Activated gamma-delta T cell treated with Interleukin-2 at 50 U/mL for 16 hours (primary cell): ENCODE results near the gene MTHFR.
A peak's percentile ranks its signal among the peaks of the same experiment; 100 is the strongest.

ENCODE experiments used
- DNase-seq: peaks from one replicate; pipeline ENCODE4 v3.0.0-alpha.2; 2020

The MTHFR gene

GRCh38 chr1:11805422-11806306, at the start of gene MTHFR, which contains the start of gene CLCN6:
TSS of gene MTHFR (minus strand) at chr1:11805964. CDS start at chr1:11803116, 2,848 bp downstream.
TSS of gene CLCN6 (plus strand) at chr1:11806191. CDS start at chr1:11806263, 72 bp downstream.
- peak; percentile 98 for DNase-seq

- no peak for DNase-seq
Measured at GRCh38 chr1:11855430-11855829, 49.7 kb upstream of the MTHFR start.

DNA sequence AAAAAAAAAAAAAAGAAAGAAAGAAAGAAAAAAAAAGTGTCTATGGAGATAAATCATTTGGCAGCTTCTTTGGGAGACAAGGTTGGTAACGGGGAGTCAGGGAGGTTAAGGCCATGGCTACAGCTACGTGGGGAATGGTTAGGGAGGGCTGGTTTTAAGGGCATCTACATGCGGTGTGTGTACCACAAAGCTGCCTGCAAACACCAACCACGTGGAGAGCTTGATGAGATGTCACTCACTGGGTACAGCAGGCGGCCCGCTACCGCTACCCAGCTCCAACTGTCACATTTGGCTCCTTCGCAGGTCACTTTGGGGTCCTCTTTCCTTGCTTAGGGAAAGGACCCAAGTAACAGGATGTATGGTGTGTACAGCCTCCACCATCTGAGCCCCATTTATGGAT, 48.8 kb upstream of the MTHFR start:
- no peak for DNase-seq

GRCh38 chr1:11851180-11851579, 45.4 kb upstream of the MTHFR start:
- no peak for DNase-seq

- no peak for DNase-seq
Measured at GRCh38 chr1:11850156-11850555, 44.4 kb upstream of the MTHFR start.

GRCh38 chr1:11848373-11848700, 42.6 kb upstream of the MTHFR start:
- DNase-seq: no peak

DNA sequence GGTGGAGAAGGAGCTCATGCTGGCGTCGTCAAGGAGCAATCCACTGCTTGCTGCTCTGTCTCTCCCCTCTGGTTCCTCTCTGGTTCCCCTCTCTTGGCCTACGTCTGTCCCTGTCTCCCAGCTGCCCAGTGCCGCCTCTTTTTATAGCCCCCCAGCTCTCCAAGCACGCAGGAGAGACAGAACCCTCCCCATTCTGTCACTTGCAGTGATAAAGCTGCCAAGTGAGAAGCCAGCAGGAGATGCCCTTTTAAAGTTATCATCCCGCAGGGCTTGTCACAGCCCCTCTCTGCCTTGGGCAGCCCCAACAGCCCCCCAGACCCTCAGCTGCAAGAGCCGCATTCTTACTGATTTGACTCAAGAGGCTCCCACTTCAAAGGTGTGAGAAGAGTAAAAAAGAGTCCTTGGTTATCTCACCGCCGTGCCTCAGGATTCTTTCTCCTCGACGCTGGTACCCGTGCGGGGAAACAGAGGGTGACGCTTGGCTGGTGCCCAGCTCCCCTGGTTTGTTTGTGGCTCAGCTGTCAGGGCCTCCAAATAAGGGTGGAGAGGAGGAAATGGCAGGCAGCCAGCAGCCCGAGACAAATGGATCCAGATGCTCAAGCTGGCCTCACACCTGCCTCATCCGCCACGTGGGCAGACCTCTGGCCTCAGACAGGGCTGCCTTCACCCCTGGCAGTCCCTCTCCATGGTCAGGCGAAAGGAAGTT, 42.1 kb upstream of the MTHFR start, which contains the start of gene NPPA:
NPPA (minus strand) TSS at position 117 of the 706 bp plus-strand sequence; CDS start at position 18, 99 bp downstream.
- no peak for DNase-seq

GRCh38 chr1:11845641-11846335, 40.0 kb upstream of the MTHFR start:
- no peak for DNase-seq

- no peak for DNase-seq
Measured at GRCh38 chr1:11842154-11843041, 36.6 kb upstream of the MTHFR start.

DNA sequence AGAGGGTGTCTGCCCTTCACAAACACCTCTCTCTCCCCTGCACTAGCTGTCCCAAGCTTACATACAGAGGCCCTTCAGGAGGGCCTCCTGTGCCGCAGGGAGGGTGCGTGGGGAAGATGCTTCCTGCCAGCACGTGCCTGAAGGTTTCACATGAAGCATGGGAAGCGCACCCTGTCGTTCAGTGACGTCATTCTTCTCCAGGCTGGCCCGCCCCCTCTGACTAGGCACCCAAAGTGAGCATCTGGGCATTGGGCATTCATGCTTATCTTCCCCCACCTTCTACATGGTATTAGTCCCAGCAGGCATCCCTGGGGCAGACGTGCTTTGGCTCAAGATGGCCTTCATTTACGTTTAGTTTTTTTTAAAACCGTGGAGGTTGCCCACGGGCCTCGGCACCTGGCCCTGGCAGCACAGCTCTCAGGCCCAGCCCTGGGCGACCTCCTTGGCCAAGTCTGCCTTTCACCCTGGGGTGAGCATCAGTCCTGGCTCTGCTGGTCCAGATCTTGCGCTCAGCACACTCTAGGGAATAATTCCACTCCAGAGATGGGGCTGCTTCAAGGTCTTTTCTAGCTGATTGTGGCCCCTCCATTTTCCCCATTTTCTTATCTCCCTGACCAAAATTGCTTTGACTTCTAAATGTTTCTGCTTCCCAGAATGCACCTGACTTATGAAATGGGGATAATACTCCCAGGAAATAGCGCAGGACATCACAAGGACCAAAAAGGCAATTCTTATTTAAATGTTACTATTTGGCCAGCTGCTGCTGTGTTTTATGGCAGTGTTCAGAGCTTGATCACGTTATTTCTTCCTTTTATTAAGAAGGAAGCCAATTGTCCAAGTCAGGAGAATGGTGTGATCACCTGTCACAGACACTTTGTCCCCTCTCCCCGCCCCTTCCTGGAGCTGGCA, 35.7 kb upstream of the MTHFR start:
- DNase-seq: no peak

GRCh38 chr1:11839727-11840705, 34.3 kb upstream of the MTHFR start:
- DNase-seq: no peak

- DNase-seq: peak; percentile 67
Measured at GRCh38 chr1:11838349-11839272, 32.8 kb upstream of the MTHFR start.

DNA sequence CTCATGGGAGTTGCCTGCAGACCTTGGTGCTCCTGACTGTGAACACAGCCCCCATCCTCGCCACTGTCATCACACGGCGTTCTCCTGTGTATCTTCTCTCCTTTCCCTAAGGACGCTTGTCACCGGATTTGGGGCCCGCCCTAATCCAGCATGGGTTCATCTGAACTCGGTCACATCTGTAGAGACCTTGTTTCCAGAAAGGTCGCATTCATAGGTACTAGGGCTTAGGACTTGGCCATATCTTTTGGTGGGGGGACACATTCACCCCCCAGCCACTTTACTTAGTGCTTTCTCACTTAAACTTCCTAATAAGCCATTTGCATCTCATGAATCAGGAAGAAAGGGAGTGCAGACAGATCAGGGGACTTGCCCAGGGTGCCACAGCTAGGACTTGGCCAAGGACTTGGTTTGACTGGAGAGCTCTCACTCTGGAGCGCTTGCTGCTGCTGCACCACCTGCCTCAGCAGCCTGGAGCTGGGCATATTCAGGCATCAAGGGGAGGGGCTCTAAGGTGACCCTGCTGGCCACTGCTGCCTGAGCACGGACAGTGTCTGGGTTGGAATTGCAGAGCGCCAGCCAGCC, 32.1 kb upstream of the MTHFR start:
- no peak for DNase-seq

DNA sequence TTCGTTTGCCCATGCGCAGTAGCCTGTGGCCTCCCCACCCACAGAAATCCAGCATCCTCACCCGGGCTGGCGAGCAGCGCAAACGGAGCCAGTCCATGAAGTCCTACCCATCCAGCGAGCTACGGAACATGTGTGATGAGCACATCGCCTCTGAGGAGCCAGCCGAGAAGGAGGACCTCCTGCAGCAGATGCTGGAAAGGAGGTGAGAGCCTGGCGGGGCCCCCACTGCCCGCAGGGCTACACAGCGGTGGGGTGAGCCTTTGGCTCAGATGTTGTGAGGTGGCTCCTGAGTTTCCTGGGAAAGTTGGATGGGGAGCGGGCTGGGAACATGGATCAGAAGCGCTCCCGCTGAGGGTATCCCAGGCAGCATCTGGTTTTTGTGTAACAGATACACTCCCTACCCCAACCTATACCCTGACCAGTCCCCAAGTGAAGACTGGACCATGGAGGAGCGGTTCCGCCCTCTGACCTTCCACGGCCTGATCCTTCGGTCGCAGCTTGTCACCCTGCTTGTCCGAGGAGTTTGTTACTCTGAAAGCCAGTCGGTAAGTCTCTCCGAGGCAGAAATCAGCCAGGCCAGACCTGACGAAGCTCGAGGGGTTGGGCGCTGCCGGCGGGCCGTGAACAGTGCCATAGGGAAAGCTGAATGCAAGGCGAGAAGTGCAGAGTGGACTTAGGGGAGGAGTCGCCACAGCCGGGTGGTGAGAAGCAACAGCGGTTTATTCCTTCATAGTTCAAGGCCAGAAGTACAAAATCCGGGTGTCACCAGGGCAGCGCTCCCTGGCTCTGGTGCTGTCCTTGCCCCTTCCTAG, 31.4 kb upstream of the MTHFR start:
- DNase-seq: no peak

DNA sequence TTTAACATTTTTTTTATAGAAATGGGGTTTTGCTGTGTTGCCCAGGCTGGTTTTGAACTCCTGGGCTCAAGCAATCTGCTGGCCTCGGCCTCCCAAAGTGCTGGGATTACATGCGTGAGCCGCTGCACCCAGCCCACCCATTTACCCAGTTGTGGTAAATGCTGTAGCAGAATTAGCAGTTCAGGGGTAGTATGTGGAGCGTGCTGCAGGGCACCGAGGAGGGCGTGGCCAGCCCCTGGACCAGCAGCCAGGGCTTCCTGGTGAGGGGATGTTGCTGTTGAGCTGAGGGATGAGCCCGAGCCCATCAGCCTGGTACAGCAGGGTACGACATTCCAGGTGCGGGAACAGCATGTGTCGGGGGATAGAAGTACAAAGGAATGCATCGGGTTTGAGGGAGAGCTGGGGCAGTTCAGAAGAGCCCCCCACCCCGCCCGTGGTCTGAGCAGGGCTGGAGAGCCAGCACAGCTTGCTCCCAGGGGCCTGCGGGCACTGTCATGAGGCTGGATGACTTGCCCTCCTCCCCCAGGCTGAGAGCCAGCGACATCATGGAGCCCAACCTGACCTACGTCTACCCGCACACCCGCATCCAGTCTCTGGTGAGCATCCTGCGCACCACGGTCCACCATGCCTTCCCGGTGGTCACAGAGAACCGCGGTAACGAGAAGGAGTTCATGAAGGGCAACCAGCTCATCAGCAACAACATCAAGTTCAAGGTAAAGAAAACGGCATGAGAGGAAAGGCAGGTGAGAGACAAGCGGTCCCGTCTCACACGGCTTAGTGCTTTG, 29.9 kb upstream of the MTHFR start:
- no peak for DNase-seq

DNA sequence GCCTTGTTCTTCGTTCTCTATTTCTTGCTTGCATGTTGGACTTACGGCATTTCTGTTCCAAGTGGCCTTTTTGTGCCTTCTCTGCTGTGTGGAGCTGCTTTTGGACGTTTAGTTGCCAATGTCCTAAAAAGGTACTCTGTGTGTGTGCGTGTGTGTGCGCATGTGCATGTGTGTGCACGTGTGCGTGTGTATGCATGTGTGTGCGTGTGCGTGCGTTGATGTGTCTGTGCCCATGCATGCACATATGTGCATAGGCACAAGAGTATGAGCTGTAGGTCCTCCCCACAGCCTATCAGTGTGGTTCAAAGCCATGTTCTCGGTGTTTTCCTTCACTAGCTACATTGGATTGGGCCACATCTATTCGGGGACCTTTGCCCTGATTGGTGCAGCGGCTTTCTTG, 28.1 kb upstream of the MTHFR start:
- no peak for DNase-seq

DNA sequence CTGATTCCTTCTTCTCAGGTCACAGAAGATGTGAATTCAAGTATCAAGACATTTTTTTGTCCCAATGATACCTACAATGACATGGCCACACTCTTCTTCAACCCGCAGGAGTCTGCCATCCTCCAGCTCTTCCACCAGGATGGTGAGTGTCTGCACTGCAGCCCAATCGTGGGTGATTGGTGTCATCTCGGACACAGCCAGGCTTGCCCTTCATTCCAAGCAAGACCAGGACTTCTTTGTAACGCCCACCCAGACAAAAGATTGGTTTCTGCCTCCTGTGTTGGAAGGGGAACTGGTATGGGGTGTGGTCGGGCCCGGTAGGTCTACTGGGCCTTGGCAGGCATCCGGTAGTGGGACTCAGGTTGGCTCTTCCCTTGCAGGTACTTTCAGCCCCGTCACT, 27.7 kb upstream of the MTHFR start:
- DNase-seq: no peak
